Neural cell (in vitro differentiated cells): ENCODE measurements around the gene MCCC1. TPM values are rescaled to one million over a fixed set of nuclear protein-coding genes. Genes with fewer than 3 reads are reported as not detected.

ENCODE experiments used
- H2AFZ ChIP-seq: fragments of 200-600, 300-800 bp; sonication (generic), shearing (Covaris generic); 2 replicates; pipeline ENCODE4 v1.6.0; 2014; ENCODE audit warnings: low read depth, mild to moderate bottlenecking, antibody characterized with exemption, low read length, moderate library complexity
- H3F3A ChIP-seq: fragments of 200-600 bp; shearing (Covaris generic); 2 replicates; pipeline ENCODE4 v1.6.1; 2016; ENCODE audit warnings: mild to moderate bottlenecking, moderate library complexity, mixed read lengths, antibody characterized with exemption, low read length; ENCODE audit not compliant: insufficient read depth, poor library complexity, severe bottlenecking
- H3K27ac ChIP-seq: fragments of 200-600, 300-800 bp; sonication (generic), shearing (Covaris generic); 2 replicates; pipeline ENCODE4 v1.5.1; 2014; ENCODE audit warnings: mild to moderate bottlenecking, low read length, moderate library complexity
- H3K27me3 ChIP-seq: fragments of 300-800, 200-600 bp; sonication (generic), shearing (Covaris generic); 2 replicates; pipeline ENCODE4 v1.6.0; 2014; ENCODE audit warnings: mild to moderate bottlenecking, low read depth, low read length, moderate library complexity; ENCODE audit not compliant: insufficient read depth
- H3K36me3 ChIP-seq: fragments of 300-800, 200-600 bp; sonication (generic), shearing (Covaris generic); 2 replicates; pipeline ENCODE4 v1.5.1; 2014; ENCODE audit warnings: mild to moderate bottlenecking, antibody characterized with exemption, low read length, moderate library complexity; ENCODE audit not compliant: insufficient read depth
- H3K4me2 ChIP-seq: fragments of 300-800, 200-600 bp; sonication (generic), shearing (Covaris generic); 2 replicates; pipeline ENCODE4 v1.6.0; 2014; ENCODE audit warnings: mild to moderate bottlenecking, low read length
- H3K4me3 ChIP-seq: fragments of 300-800, 200-600 bp; sonication (generic), shearing (Covaris generic); 2 replicates; pipeline ENCODE4 v1.5.1; 2014; ENCODE audit warnings: mild to moderate bottlenecking, low read length, moderate library complexity
- H3K79me2 ChIP-seq: fragments of 200-600 bp; shearing (Covaris generic); replicated peaks from 2 replicates; pipeline ENCODE4 v1.6.0; 2014; ENCODE audit warnings: mild to moderate bottlenecking, low read length, moderate library complexity; ENCODE audit not compliant: insufficient read depth
- H3K9ac ChIP-seq: fragments of 300-800, 200-600 bp; sonication (generic), shearing (Covaris generic); 2 replicates; pipeline ENCODE4 v1.6.1; 2016; ENCODE audit warnings: mild to moderate bottlenecking, low read length, mixed read lengths
- H3K9me2 ChIP-seq: fragments of 200-600 bp; shearing (Covaris generic); 2 replicates; pipeline ENCODE4 v1.6.1; 2016; ENCODE audit warnings: mild to moderate bottlenecking, low read length, mixed read lengths; ENCODE audit not compliant: insufficient read depth
- H3K9me3 ChIP-seq: fragments of 200-600, 300-800 bp; sonication (generic), shearing (Covaris generic); 2 replicates; pipeline ENCODE4 v1.6.1; 2016; ENCODE audit warnings: mild to moderate bottlenecking, mixed run types, low read length, moderate library complexity, mixed read lengths
- H4K20me1 ChIP-seq: fragments of 200-600 bp; shearing (Covaris generic); 2 replicates; pipeline ENCODE4 v1.6.1; 2016; ENCODE audit warnings: mild to moderate bottlenecking, mixed run types; ENCODE audit not compliant: insufficient read depth
- CTCF ChIP-seq: fragments of 450-650 bp; IDR thresholded peaks from 2 replicates; pipeline ENCODE4 v1.5.1; 2014; ENCODE audit warnings: antibody characterized with exemption, mild to moderate bottlenecking, moderate library complexity; ENCODE audit not compliant: poor library complexity, severe bottlenecking
- EP300 ChIP-seq: fragments of 450-650 bp; conservative IDR thresholded peaks from 2 replicates; pipeline ENCODE4 v1.6.1; 2014; ENCODE audit warnings: antibody characterized with exemption, mild to moderate bottlenecking, moderate library complexity; ENCODE audit not compliant: poor library complexity, severe bottlenecking
- EZH2 ChIP-seq: fragments of 200-600, 300-800 bp; shearing (Covaris generic), sonication (generic); IDR thresholded peaks from 2 replicates; pipeline ENCODE4 v1.6.1; 2014; ENCODE audit warnings: antibody characterized with exemption, low read length, borderline replicate concordance, mild to moderate bottlenecking; ENCODE audit not compliant: insufficient read depth, poor library complexity, severe bottlenecking
- MXI1 ChIP-seq: fragments of 450-650 bp; conservative IDR thresholded peaks from 2 replicates; pipeline ENCODE4 v1.6.1; 2014; ENCODE audit warnings: antibody characterized with exemption, mild to moderate bottlenecking; ENCODE audit not compliant: poor library complexity, severe bottlenecking
- POLR2AphosphoS5 ChIP-seq: IDR thresholded peaks from 2 replicates; pipeline ENCODE4 v1.6.1; 2012
- RAD21 ChIP-seq: fragments of 450-650 bp; conservative IDR thresholded peaks from 2 replicates; pipeline ENCODE4 v1.6.1; 2014; ENCODE audit warnings: antibody characterized with exemption, mild to moderate bottlenecking, moderate library complexity
- REST ChIP-seq: IDR thresholded peaks from 2 replicates; pipeline ENCODE4 v1.6.1; 2012; ENCODE audit warnings: borderline replicate concordance
- SMC3 ChIP-seq: fragments of 450-650 bp; conservative IDR thresholded peaks from 2 replicates; pipeline ENCODE4 v1.6.1; 2014; ENCODE audit warnings: antibody characterized with exemption, mild to moderate bottlenecking, moderate library complexity; ENCODE audit not compliant: poor library complexity
- TAF1 ChIP-seq: IDR thresholded peaks from 2 replicates; pipeline ENCODE4 v1.6.1; 2012; ENCODE audit warnings: low read depth
- polyA plus RNA-seq: library from polyadenylated mRNA; depleted of rRNA; stranded (reverse); fragments of >200 nt; gene quantifications from 2 replicates; pipeline ENCODE4 v1.2.3, GENCODE V29; 2014

Gene MCCC1
- polyA plus RNA-seq, 1 donor from 2014 or later: 29.6 TPM

- no peak overlapping the region for H3K4me3 ChIP-seq
- no peaks in the 10 kb centered on the region for H3F3A ChIP-seq
- no peak overlapping the region for H3K4me2 ChIP-seq
- no peaks in the 10 kb centered on the region for H3K9me2 ChIP-seq
- no peaks in the 10 kb centered on the region for H3K36me3 ChIP-seq
- H3K27me3 ChIP-seq: no peaks in the 10 kb centered on the region
- TF ChIP-seq POLR2AphosphoS5 (no peak), RAD21 (no peak), TAF1 (no peak), REST (no peak)
- H3K9me3 ChIP-seq: no peaks in the 10 kb centered on the region
- peaks cover 86% of the 10 kb centered on the region for H3K79me2 ChIP-seq
- no peak overlapping the region for H3K9ac ChIP-seq
- H4K20me1 ChIP-seq: no peaks in the 10 kb centered on the region
- no peak overlapping the region for H2AFZ ChIP-seq
- no peak overlapping the region for H3K27ac ChIP-seq
These were observed 126.9 kb downstream of the MCCC1 start for GRCh38 chr3:182972387-182972786.

GRCh38 chr3:182971637-182972036 is 127.7 kb downstream of the MCCC1 start:
- H4K20me1 ChIP-seq: no peaks in the 10 kb centered on the region
- H3K4me3 ChIP-seq: no peak overlapping the region
- no peaks in the 10 kb centered on the region for H3F3A ChIP-seq
- H3K79me2 ChIP-seq: peaks cover 79% of the 10 kb centered on the region
- no peaks in the 10 kb centered on the region for H3K27me3 ChIP-seq
- no peaks in the 10 kb centered on the region for H3K36me3 ChIP-seq
- TF ChIP-seq POLR2AphosphoS5 (no peak), SMC3 (no peak), EZH2 (no peak), CTCF (no peak), EP300 (no peak), MXI1 (no peak), TAF1 (no peak), REST (no peak), RAD21 (no peak)
- H3K9me3 ChIP-seq: no peaks in the 10 kb centered on the region
- H3K4me2 ChIP-seq: no peak overlapping the region
- no peaks in the 10 kb centered on the region for H3K9me2 ChIP-seq
- H2AFZ ChIP-seq: no peak overlapping the region
- no peak overlapping the region for H3K9ac ChIP-seq
- H3K27ac ChIP-seq: no peak overlapping the region
